Measurements from ENCODE around the gene AP4B1.

Gene AP4B1

DNA sequence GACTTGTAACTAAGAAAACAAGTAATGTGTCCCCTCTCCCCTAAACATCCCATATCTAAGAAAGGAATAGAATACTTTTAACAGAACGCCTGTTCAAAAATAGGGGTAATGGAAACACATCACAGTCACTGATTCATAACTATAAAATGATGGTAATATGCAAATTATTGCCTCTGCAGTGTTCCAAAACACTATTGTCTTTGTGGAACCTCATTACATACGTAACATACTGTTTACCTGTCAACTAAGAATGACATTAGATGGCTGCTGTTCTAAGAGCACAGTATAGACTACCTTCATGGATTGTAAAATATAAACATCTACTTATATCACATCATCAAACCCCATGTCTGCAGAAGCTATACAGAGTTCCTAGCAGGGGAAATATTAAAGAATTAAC, 13.8 kb downstream of the AP4B1 start:
- CTCF ChIA-PET = interaction anchor here (0.7 to 1.3 kb wide), 3 partner anchors 15 to 56 kb away, joined by 3 read pairs; no protein-coding TSS in a partner anchor
- WGBS (ENCODE audit: insufficient coverage) = no CpG with 5 or more reads among the region's 2 CpGs
- POLR2A ChIA-PET = no interaction called here
- H3K9me3 ChIP-seq (ENCODE audit: control extremely low read depth in 1 of 5, control insufficient read depth in 4 of 5, insufficient read depth in 2 of 5, low read depth in 1 of 5, low read length in 4 of 5) = no peaks in the 10 kb centered on the region
- no peak overlapping the region for H3K27ac ChIP-seq (ENCODE audit: insufficient read depth in 1 of 2, low read depth in 1 of 2, low read length in 2 of 2, poor library complexity in 1 of 2, severe bottlenecking in 2 of 2)
- peaks cover 3 to 19% (median 11%) of the 10 kb centered on the region in 4 experiments for H3K36me3 ChIP-seq (ENCODE audit: control insufficient read depth in 4 of 4, insufficient read depth in 4 of 4, low read length in 3 of 4)
- no peak for DNase-seq
- H3K27me3 ChIP-seq (replicated peaks in 2 of 5; ENCODE audit: control insufficient read depth in 4 of 5, insufficient read depth in 5 of 5, low read length in 4 of 5) = no peaks in the 10 kb centered on the region
- H3K4me1 ChIP-seq (ENCODE audit: control extremely low read depth in 1 of 4, control insufficient read depth in 4 of 4, insufficient read depth in 4 of 4, low read length in 3 of 4) = peaks cover 0 to 2% (median 0%) of the 10 kb centered on the region in 4 experiments
- no peak overlapping the region for H3K4me3 ChIP-seq (ENCODE audit: control insufficient read depth in 1 of 7, extremely low read depth in 1 of 7, insufficient read depth in 4 of 7, low read depth in 2 of 7, low read length in 6 of 7)

DNA sequence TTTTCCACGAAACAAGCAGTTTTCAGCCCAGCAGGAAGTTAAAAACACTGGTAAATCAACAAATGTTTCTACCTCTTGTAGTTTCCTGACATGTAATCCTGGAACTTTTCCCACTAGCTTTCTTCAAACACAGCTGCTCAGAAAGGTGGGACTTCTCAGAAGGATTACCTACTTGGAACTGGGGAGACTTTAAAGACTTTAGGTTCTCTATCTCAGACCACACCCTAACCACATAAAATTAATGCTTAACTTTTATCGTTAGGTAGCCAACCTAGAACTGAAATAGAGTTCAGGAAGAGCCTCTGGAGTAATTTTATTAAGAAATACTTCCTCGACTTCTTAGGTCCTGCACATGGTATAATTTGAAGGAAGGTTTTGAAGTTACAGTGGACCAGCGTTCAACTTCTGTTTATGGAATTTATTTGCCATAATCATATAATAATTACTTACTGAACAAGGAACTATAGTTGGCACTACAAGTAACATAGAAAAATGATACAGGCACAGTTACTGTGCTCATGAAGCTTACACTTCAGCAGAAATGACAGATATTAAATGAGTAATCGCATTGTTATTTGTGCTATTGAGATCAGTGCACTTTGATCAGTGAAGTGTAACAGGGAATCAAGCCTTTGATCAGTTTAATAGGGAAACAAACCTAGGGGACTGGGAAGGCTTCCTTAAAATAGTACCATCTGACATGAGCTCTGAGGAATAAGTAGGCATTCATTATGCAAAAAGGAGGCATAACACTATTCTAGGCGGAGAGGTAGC, 17.0 kb downstream of the AP4B1 start, which contains the start of gene BCL2L15:
BCL2L15 (minus strand) TSS at position 180 of the 774 bp plus-strand sequence. CDS start 206 bp downstream, outside the sequence.
- CTCF ChIA-PET = interaction anchor here (0.5 to 2.8 kb wide), 6 partner anchors 9 to 117 kb away, joined by 3 to 7 read pairs (median 4); no protein-coding TSS in a partner anchor

DNA sequence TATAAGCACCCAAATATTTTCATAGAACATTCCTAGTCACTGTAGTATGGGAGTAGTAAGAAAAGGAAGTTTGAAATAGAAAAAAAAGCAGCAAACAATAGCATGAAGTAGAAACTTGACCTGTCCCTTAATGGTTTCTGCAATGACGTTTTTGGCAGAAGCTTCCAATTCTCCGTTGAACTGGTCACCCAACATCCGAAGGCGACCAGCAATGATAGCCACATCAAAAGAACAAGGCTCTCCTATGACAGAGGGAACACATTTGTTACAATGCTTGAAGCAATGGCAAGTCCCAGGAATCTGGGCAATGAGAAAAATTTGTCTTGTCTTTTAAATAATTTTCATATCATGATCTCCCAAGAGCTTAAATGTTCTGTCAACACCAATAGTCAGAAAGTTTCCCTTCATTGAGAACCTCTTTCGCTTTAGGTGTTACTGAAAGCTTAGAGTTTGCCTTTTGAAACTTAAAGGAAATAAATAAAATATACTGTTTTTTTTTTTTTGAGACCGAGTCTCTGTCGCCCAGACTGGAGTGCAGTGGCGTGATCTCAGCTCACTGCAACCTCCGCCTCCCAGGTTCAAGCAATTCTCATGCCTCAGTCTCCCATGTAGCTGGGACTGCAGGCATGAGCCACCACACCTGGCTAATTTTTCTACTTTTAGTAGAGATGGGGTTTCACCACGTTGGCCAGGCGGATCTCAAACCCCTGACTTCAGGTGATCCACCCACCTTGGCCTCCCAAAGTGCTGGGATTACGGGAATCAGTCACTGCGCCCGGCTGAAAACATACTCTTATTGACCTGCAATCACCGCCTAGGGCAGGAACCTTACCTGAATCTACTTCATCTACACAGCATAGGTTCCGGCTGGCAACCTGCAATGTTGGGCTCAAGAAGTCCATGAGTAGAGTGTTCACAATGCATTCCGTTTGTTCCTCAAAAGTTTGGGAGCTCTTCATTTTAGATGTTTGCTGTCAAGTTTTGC, 17.9 kb downstream of the AP4B1 start:
- ChIA-PET POLR2A (no interaction called here), CTCF (interaction anchor here (1.2 to 2.8 kb wide), 4 partner anchors 10 to 47 kb away, joined by 3 to 7 read pairs (median 6); no protein-coding TSS in a partner anchor)
- no peaks in the 10 kb centered on the region for H3K9me3 ChIP-seq (ENCODE audit: control extremely low read depth in 1 of 5, control insufficient read depth in 4 of 5, insufficient read depth in 2 of 5, low read depth in 1 of 5, low read length in 4 of 5)
- peaks cover 0 to 2% (median 0%) of the 10 kb centered on the region in 4 experiments for H3K4me1 ChIP-seq (ENCODE audit: control extremely low read depth in 1 of 4, control insufficient read depth in 4 of 4, insufficient read depth in 4 of 4, low read length in 3 of 4)
- 94% methylated on average over 11 of the region's 17 CpGs for WGBS (ENCODE audit: insufficient coverage)
- no peaks in the 10 kb centered on the region for H3K36me3 ChIP-seq (ENCODE audit: control insufficient read depth in 4 of 4, insufficient read depth in 4 of 4, low read length in 3 of 4)
- no peak overlapping the region for H3K4me3 ChIP-seq (ENCODE audit: control insufficient read depth in 1 of 7, extremely low read depth in 1 of 7, insufficient read depth in 4 of 7, low read depth in 2 of 7, low read length in 6 of 7)
- H3K27ac ChIP-seq (ENCODE audit: insufficient read depth in 1 of 2, low read depth in 1 of 2, low read length in 2 of 2, poor library complexity in 1 of 2, severe bottlenecking in 2 of 2) = no peak overlapping the region
- H3K27me3 ChIP-seq (replicated peaks in 2 of 5; ENCODE audit: control insufficient read depth in 4 of 5, insufficient read depth in 5 of 5, low read length in 4 of 5) = no peaks in the 10 kb centered on the region
- no peak for DNase-seq

More for the DNA sequence above, 17.0 kb downstream of the AP4B1 start, which contains the start of gene BCL2L15:
- POLR2A ChIA-PET = interaction anchor here (0.5 to 0.6 kb wide), 2 partner anchors 43 to 47 kb away, joined by 3 to 8 read pairs; no protein-coding TSS in a partner anchor
- Histone ChIP-seq H3K27ac (ENCODE audit: insufficient read depth in 1 of 2, low read depth in 1 of 2, low read length in 2 of 2, poor library complexity in 1 of 2, severe bottlenecking in 2 of 2) (no peak within 1 kb of the TSS), H3K9me3 (ENCODE audit: control extremely low read depth in 1 of 5, control insufficient read depth in 4 of 5, insufficient read depth in 2 of 5, low read depth in 1 of 5, low read length in 4 of 5) (no peaks in the 10 kb centered on the region), H3K27me3 (replicated peaks in 2 of 5; ENCODE audit: control insufficient read depth in 4 of 5, insufficient read depth in 5 of 5, low read length in 4 of 5) (no peaks in the 10 kb centered on the region), H3K36me3 (ENCODE audit: control insufficient read depth in 4 of 4, insufficient read depth in 4 of 4, low read length in 3 of 4) (no peaks in the 10 kb centered on the region), H3K4me3 (ENCODE audit: control insufficient read depth in 1 of 7, extremely low read depth in 1 of 7, insufficient read depth in 4 of 7, low read depth in 2 of 7, low read length in 6 of 7) (no peak within 1 kb of the TSS), H3K4me1 (ENCODE audit: control extremely low read depth in 1 of 4, control insufficient read depth in 4 of 4, insufficient read depth in 4 of 4, low read length in 3 of 4) (peaks cover 0 to 2% (median 0%) of the 10 kb centered on the region in 4 experiments)
- no peak for DNase-seq
- 75% methylated on average over 2 of the region's 6 CpGs for WGBS (ENCODE audit: insufficient coverage)

DNA sequence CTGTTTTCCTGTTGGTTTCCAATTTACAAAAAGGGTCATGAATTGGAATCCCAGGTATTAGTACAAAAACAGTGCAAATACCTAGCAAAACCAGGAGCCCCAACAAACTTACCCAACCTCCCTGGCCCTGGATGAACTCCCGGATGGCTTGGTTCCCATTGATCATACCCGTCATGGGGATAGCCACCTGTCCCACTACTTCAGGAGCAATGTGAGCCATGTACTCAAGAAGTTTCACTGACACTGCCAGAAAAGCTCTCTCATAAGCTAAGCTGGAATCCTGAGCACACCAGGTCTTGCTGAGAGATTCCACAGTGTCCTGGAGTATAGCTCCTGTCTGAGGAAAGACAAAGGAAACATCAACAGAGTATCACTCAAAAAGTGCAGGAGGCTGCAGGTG, 22.9 kb downstream of the AP4B1 start:
- DNase-seq = no peak
- CTCF ChIA-PET = interaction anchor here (1.0 to 1.8 kb wide), 5 partner anchors 11 to 51 kb away, joined by 3 to 6 read pairs (median 3); no protein-coding TSS in a partner anchor
- WGBS (ENCODE audit: insufficient coverage) = 92% methylated on average over 2 of the region's 2 CpGs
- Histone ChIP-seq H3K27ac (ENCODE audit: insufficient read depth in 1 of 2, low read depth in 1 of 2, low read length in 2 of 2, poor library complexity in 1 of 2, severe bottlenecking in 2 of 2) (no peak overlapping the region), H3K4me1 (ENCODE audit: control extremely low read depth in 1 of 4, control insufficient read depth in 4 of 4, insufficient read depth in 4 of 4, low read length in 3 of 4) (peaks cover 4 to 25% (median 12%) of the 10 kb centered on the region in 4 experiments), H3K36me3 (ENCODE audit: control insufficient read depth in 4 of 4, insufficient read depth in 4 of 4, low read length in 3 of 4) (no peaks in the 10 kb centered on the region), H3K9me3 (ENCODE audit: control extremely low read depth in 1 of 5, control insufficient read depth in 4 of 5, insufficient read depth in 2 of 5, low read depth in 1 of 5, low read length in 4 of 5) (no peaks in the 10 kb centered on the region), H3K27me3 (replicated peaks in 2 of 5; ENCODE audit: control insufficient read depth in 4 of 5, insufficient read depth in 5 of 5, low read length in 4 of 5) (no peaks in the 10 kb centered on the region), H3K4me3 (ENCODE audit: control insufficient read depth in 1 of 7, extremely low read depth in 1 of 7, insufficient read depth in 4 of 7, low read depth in 2 of 7, low read length in 6 of 7) (no peak overlapping the region)
- POLR2A ChIA-PET = no interaction called here

DNA sequence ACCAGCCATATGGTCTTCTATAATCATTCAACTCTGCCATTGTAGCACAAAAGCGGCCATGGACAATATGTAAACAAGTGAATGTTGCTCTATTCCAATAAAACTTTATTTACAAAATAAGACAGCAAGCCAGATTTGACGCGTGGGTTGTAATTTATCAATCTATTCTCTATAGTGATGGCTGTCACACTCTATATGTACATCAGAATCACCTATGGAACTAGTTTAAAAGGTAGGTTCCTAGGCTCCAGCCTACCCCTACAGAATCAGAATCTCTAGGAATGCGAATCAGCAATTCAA, 24.9 kb downstream of the AP4B1 start:
- ChIA-PET CTCF (interaction anchor here (1.4 kb wide), 2 partner anchors 12 to 49 kb away, joined by 3 read pairs; partner anchors contain the start of gene HIPK1), POLR2A (no interaction called here)
- no peaks in the 10 kb centered on the region for H3K9me3 ChIP-seq (ENCODE audit: control extremely low read depth in 1 of 5, control insufficient read depth in 4 of 5, insufficient read depth in 2 of 5, low read depth in 1 of 5, low read length in 4 of 5)
- H3K27me3 ChIP-seq (replicated peaks in 2 of 5; ENCODE audit: control insufficient read depth in 4 of 5, insufficient read depth in 5 of 5, low read length in 4 of 5) = no peaks in the 10 kb centered on the region
- H3K27ac ChIP-seq (ENCODE audit: insufficient read depth in 1 of 2, low read depth in 1 of 2, low read length in 2 of 2, poor library complexity in 1 of 2, severe bottlenecking in 2 of 2) = no peak overlapping the region
- H3K36me3 ChIP-seq (ENCODE audit: control insufficient read depth in 4 of 4, insufficient read depth in 4 of 4, low read length in 3 of 4) = no peaks in the 10 kb centered on the region
- no peak overlapping the region for H3K4me3 ChIP-seq (ENCODE audit: control insufficient read depth in 1 of 7, extremely low read depth in 1 of 7, insufficient read depth in 4 of 7, low read depth in 2 of 7, low read length in 6 of 7)
- DNase-seq = no peak
- H3K4me1 ChIP-seq (ENCODE audit: control extremely low read depth in 1 of 4, control insufficient read depth in 4 of 4, insufficient read depth in 4 of 4, low read length in 3 of 4) = peaks cover 4 to 29% (median 13%) of the 10 kb centered on the region in 4 experiments
- WGBS (ENCODE audit: insufficient coverage) = 88% methylated on average over 1 of the region's 4 CpGs

DNA sequence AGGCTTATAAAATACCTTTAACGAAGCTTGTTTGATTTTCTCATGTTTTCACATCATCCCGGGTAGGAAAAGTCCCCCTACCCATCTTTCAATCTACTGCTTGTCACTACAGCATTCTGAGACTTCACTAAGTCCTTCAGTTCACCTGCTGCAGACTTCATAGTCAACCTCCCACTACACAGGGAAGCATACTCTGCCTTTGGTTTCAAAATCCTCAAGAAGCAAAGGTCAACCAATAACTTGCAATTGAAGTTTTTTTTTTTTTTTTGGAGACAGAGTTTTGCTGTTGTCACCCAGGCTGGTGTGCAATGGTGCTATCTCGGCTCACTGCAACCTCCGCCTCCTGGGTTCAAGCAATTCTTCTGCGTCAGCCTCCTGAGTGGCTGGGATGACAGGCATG, 28.4 kb downstream of the AP4B1 start:
- Histone ChIP-seq H3K27ac (ENCODE audit: insufficient read depth in 1 of 2, low read depth in 1 of 2, low read length in 2 of 2, poor library complexity in 1 of 2, severe bottlenecking in 2 of 2) (no peak overlapping the region), H3K4me1 (ENCODE audit: control extremely low read depth in 1 of 4, control insufficient read depth in 4 of 4, insufficient read depth in 4 of 4, low read length in 3 of 4) (peaks cover 19 to 59% (median 36%) of the 10 kb centered on the region in 4 experiments), H3K9me3 (ENCODE audit: control extremely low read depth in 1 of 5, control insufficient read depth in 4 of 5, insufficient read depth in 2 of 5, low read depth in 1 of 5, low read length in 4 of 5) (no peaks in the 10 kb centered on the region), H3K4me3 (ENCODE audit: control insufficient read depth in 1 of 7, extremely low read depth in 1 of 7, insufficient read depth in 4 of 7, low read depth in 2 of 7, low read length in 6 of 7) (no peak overlapping the region), H3K36me3 (ENCODE audit: control insufficient read depth in 4 of 4, insufficient read depth in 4 of 4, low read length in 3 of 4) (no peaks in the 10 kb centered on the region), H3K27me3 (replicated peaks in 2 of 5; ENCODE audit: control insufficient read depth in 4 of 5, insufficient read depth in 5 of 5, low read length in 4 of 5) (no peaks in the 10 kb centered on the region)
- CTCF ChIA-PET = interaction anchor here (1.0 to 3.6 kb wide), 4 partner anchors 10 to 18 kb away, joined by 3 to 21 read pairs (median 5); partner anchors contain the start of gene BCL2L15
- DNase-seq = no peak
- POLR2A ChIA-PET = no interaction called here
- WGBS (ENCODE audit: insufficient coverage) = 97% methylated on average over 5 of the region's 5 CpGs

All from common myeloid progenitor, CD34-positive (primary cell).